Neural cell (in vitro differentiated cells): Measurements from ENCODE around the gene ADARB2. TPM values are rescaled to one million over a fixed set of nuclear protein-coding genes. Genes with fewer than 3 reads are reported as not detected.

ENCODE experiments used
- H2AFZ ChIP-seq: fragments of 200-600, 300-800 bp; sonication (generic), shearing (Covaris generic); 2 replicates; pipeline ENCODE4 v1.6.0; 2014; ENCODE audit warnings: low read depth, mild to moderate bottlenecking, antibody characterized with exemption, low read length, moderate library complexity
- H3F3A ChIP-seq: fragments of 200-600 bp; shearing (Covaris generic); 2 replicates; pipeline ENCODE4 v1.6.1; 2016; ENCODE audit warnings: mild to moderate bottlenecking, moderate library complexity, mixed read lengths, antibody characterized with exemption, low read length; ENCODE audit not compliant: insufficient read depth, poor library complexity, severe bottlenecking
- H3K27ac ChIP-seq: fragments of 200-600, 300-800 bp; sonication (generic), shearing (Covaris generic); 2 replicates; pipeline ENCODE4 v1.5.1; 2014; ENCODE audit warnings: mild to moderate bottlenecking, low read length, moderate library complexity
- H3K27me3 ChIP-seq: fragments of 300-800, 200-600 bp; sonication (generic), shearing (Covaris generic); 2 replicates; pipeline ENCODE4 v1.6.0; 2014; ENCODE audit warnings: mild to moderate bottlenecking, low read depth, low read length, moderate library complexity; ENCODE audit not compliant: insufficient read depth
- H3K36me3 ChIP-seq: fragments of 300-800, 200-600 bp; sonication (generic), shearing (Covaris generic); 2 replicates; pipeline ENCODE4 v1.5.1; 2014; ENCODE audit warnings: mild to moderate bottlenecking, antibody characterized with exemption, low read length, moderate library complexity; ENCODE audit not compliant: insufficient read depth
- H3K4me2 ChIP-seq: fragments of 300-800, 200-600 bp; sonication (generic), shearing (Covaris generic); 2 replicates; pipeline ENCODE4 v1.6.0; 2014; ENCODE audit warnings: mild to moderate bottlenecking, low read length
- H3K4me3 ChIP-seq: fragments of 300-800, 200-600 bp; sonication (generic), shearing (Covaris generic); 2 replicates; pipeline ENCODE4 v1.5.1; 2014; ENCODE audit warnings: mild to moderate bottlenecking, low read length, moderate library complexity
- H3K79me2 ChIP-seq: fragments of 200-600 bp; shearing (Covaris generic); replicated peaks from 2 replicates; pipeline ENCODE4 v1.6.0; 2014; ENCODE audit warnings: mild to moderate bottlenecking, low read length, moderate library complexity; ENCODE audit not compliant: insufficient read depth
- H3K9ac ChIP-seq: fragments of 300-800, 200-600 bp; sonication (generic), shearing (Covaris generic); 2 replicates; pipeline ENCODE4 v1.6.1; 2016; ENCODE audit warnings: mild to moderate bottlenecking, low read length, mixed read lengths
- H3K9me2 ChIP-seq: fragments of 200-600 bp; shearing (Covaris generic); 2 replicates; pipeline ENCODE4 v1.6.1; 2016; ENCODE audit warnings: mild to moderate bottlenecking, low read length, mixed read lengths; ENCODE audit not compliant: insufficient read depth
- H3K9me3 ChIP-seq: fragments of 200-600, 300-800 bp; sonication (generic), shearing (Covaris generic); 2 replicates; pipeline ENCODE4 v1.6.1; 2016; ENCODE audit warnings: mild to moderate bottlenecking, mixed run types, low read length, moderate library complexity, mixed read lengths
- H4K20me1 ChIP-seq: fragments of 200-600 bp; shearing (Covaris generic); 2 replicates; pipeline ENCODE4 v1.6.1; 2016; ENCODE audit warnings: mild to moderate bottlenecking, mixed run types; ENCODE audit not compliant: insufficient read depth
- EP300 ChIP-seq: fragments of 450-650 bp; conservative IDR thresholded peaks from 2 replicates; pipeline ENCODE4 v1.6.1; 2014; ENCODE audit warnings: antibody characterized with exemption, mild to moderate bottlenecking, moderate library complexity; ENCODE audit not compliant: poor library complexity, severe bottlenecking
- EZH2 ChIP-seq: fragments of 200-600, 300-800 bp; shearing (Covaris generic), sonication (generic); IDR thresholded peaks from 2 replicates; pipeline ENCODE4 v1.6.1; 2014; ENCODE audit warnings: antibody characterized with exemption, low read length, borderline replicate concordance, mild to moderate bottlenecking; ENCODE audit not compliant: insufficient read depth, poor library complexity, severe bottlenecking
- MXI1 ChIP-seq: fragments of 450-650 bp; conservative IDR thresholded peaks from 2 replicates; pipeline ENCODE4 v1.6.1; 2014; ENCODE audit warnings: antibody characterized with exemption, mild to moderate bottlenecking; ENCODE audit not compliant: poor library complexity, severe bottlenecking
- POLR2AphosphoS5 ChIP-seq: IDR thresholded peaks from 2 replicates; pipeline ENCODE4 v1.6.1; 2012
- RAD21 ChIP-seq: fragments of 450-650 bp; conservative IDR thresholded peaks from 2 replicates; pipeline ENCODE4 v1.6.1; 2014; ENCODE audit warnings: antibody characterized with exemption, mild to moderate bottlenecking, moderate library complexity
- SMC3 ChIP-seq: fragments of 450-650 bp; conservative IDR thresholded peaks from 2 replicates; pipeline ENCODE4 v1.6.1; 2014; ENCODE audit warnings: antibody characterized with exemption, mild to moderate bottlenecking, moderate library complexity; ENCODE audit not compliant: poor library complexity
- TAF1 ChIP-seq: IDR thresholded peaks from 2 replicates; pipeline ENCODE4 v1.6.1; 2012; ENCODE audit warnings: low read depth
- polyA plus RNA-seq: library from polyadenylated mRNA; depleted of rRNA; stranded (reverse); fragments of >200 nt; gene quantifications from 2 replicates; pipeline ENCODE4 v1.2.3, GENCODE V29; 2014
- TF ChIP-seq, protein P1 (sequence below): fragments of 450-650 bp; IDR thresholded peaks from 2 replicates; pipeline ENCODE4 v1.5.1; 2014; ENCODE audit warnings: antibody characterized with exemption, mild to moderate bottlenecking, moderate library complexity; ENCODE audit not compliant: poor library complexity, severe bottlenecking
- TF ChIP-seq, protein P2 (sequence below): IDR thresholded peaks from 2 replicates; pipeline ENCODE4 v1.6.1; 2012; ENCODE audit warnings: borderline replicate concordance

ADARB2 gene
- polyA plus RNA-seq, 1 donor from 2014 or later = 3.6 TPM

DNA sequence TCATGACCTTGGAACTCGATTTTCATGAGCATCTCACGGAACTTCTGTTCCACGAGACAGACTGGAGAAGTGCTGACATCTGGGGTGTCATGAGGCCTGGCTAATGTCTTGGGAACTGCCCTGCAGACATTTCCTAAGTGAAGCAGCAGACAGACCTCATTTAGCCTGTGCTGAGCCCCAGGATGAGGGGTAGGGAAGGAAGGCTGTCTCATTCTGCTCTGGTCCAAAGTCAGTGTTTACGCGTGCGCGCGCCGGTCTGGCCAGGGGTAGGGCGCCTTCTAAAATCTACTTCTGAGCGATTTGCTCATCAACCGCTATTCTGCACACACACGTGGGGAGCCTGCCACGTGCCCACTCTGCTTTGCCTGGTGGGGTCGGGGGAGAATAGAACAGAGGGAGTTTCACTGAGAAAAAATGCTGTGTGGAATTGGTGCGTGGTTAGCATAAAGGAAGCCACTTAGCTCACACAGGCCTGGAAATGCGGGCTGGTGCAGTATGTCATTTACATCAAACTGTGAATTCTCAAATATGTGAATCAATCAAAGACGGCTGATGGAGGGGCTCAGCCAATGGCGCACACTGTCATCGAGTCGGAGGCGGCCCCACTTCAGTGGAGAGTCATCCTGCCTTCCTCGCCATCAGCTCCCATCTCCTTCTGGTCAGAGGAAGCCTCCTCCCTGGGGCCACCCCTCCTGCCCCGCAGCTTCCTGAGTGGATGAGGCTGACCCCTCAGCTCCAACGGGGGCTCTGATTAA, 335.1 kb downstream of the ADARB2 start:
- H3K4me3 ChIP-seq = no peak overlapping the region
- H3K27ac ChIP-seq = no peak overlapping the region
- no peak overlapping the region for H3K9ac ChIP-seq
- H3K79me2 ChIP-seq = no peaks in the 10 kb centered on the region
- H3K9me2 ChIP-seq = no peaks in the 10 kb centered on the region
- H2AFZ ChIP-seq = no peak overlapping the region
- H4K20me1 ChIP-seq = no peaks in the 10 kb centered on the region
- H3K27me3 ChIP-seq = no peaks in the 10 kb centered on the region
- H3K9me3 ChIP-seq = no peaks in the 10 kb centered on the region
- H3F3A ChIP-seq = no peaks in the 10 kb centered on the region
- no peaks in the 10 kb centered on the region for H3K36me3 ChIP-seq
- TF ChIP-seq, protein P1, sequence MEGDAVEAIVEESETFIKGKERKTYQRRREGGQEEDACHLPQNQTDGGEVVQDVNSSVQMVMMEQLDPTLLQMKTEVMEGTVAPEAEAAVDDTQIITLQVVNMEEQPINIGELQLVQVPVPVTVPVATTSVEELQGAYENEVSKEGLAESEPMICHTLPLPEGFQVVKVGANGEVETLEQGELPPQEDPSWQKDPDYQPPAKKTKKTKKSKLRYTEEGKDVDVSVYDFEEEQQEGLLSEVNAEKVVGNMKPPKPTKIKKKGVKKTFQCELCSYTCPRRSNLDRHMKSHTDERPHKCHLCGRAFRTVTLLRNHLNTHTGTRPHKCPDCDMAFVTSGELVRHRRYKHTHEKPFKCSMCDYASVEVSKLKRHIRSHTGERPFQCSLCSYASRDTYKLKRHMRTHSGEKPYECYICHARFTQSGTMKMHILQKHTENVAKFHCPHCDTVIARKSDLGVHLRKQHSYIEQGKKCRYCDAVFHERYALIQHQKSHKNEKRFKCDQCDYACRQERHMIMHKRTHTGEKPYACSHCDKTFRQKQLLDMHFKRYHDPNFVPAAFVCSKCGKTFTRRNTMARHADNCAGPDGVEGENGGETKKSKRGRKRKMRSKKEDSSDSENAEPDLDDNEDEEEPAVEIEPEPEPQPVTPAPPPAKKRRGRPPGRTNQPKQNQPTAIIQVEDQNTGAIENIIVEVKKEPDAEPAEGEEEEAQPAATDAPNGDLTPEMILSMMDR = no peak
- TF ChIP-seq POLR2AphosphoS5 (no peak), EZH2 (no peak), EP300 (no peak), MXI1 (no peak), SMC3 (no peak), RAD21 (no peak), TAF1 (no peak)
- TF ChIP-seq, protein P2, sequence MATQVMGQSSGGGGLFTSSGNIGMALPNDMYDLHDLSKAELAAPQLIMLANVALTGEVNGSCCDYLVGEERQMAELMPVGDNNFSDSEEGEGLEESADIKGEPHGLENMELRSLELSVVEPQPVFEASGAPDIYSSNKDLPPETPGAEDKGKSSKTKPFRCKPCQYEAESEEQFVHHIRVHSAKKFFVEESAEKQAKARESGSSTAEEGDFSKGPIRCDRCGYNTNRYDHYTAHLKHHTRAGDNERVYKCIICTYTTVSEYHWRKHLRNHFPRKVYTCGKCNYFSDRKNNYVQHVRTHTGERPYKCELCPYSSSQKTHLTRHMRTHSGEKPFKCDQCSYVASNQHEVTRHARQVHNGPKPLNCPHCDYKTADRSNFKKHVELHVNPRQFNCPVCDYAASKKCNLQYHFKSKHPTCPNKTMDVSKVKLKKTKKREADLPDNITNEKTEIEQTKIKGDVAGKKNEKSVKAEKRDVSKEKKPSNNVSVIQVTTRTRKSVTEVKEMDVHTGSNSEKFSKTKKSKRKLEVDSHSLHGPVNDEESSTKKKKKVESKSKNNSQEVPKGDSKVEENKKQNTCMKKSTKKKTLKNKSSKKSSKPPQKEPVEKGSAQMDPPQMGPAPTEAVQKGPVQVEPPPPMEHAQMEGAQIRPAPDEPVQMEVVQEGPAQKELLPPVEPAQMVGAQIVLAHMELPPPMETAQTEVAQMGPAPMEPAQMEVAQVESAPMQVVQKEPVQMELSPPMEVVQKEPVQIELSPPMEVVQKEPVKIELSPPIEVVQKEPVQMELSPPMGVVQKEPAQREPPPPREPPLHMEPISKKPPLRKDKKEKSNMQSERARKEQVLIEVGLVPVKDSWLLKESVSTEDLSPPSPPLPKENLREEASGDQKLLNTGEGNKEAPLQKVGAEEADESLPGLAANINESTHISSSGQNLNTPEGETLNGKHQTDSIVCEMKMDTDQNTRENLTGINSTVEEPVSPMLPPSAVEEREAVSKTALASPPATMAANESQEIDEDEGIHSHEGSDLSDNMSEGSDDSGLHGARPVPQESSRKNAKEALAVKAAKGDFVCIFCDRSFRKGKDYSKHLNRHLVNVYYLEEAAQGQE = no peak
- no peak overlapping the region for H3K4me2 ChIP-seq

- H4K20me1 ChIP-seq = no peaks in the 10 kb centered on the region
- no peaks in the 10 kb centered on the region for H3K79me2 ChIP-seq
- no peaks in the 10 kb centered on the region for H3K9me3 ChIP-seq
- no peaks in the 10 kb centered on the region for H3K36me3 ChIP-seq
- TF ChIP-seq TAF1 (no peak), MXI1 (no peak), RAD21 (no peak), POLR2AphosphoS5 (no peak), EP300 (no peak), EZH2 (no peak), SMC3 (no peak)
- TF ChIP-seq, protein P1 = no peak
- TF ChIP-seq, protein P2 = no peak
- H3K9ac ChIP-seq = no peak overlapping the region
- no peak overlapping the region for H3K4me3 ChIP-seq
- no peak overlapping the region for H2AFZ ChIP-seq
- no peaks in the 10 kb centered on the region for H3K9me2 ChIP-seq
- H3K4me2 ChIP-seq = no peak overlapping the region
- no peaks in the 10 kb centered on the region for H3F3A ChIP-seq
- H3K27me3 ChIP-seq = no peaks in the 10 kb centered on the region
- no peak overlapping the region for H3K27ac ChIP-seq
Observed at GRCh38 chr10:1401071-1401965, 336.0 kb downstream of the ADARB2 start.
